Measurements from ENCODE around the gene TKT. TPM values are rescaled to one million over a fixed set of nuclear protein-coding genes. Genes with fewer than 3 reads are reported as not detected.
"Not testable (repeated sequence)": the region's sequence is repeated elsewhere in the genome, so short reads cannot be mapped to it uniquely, and the experiment has no call there.

TKT gene, protein sequence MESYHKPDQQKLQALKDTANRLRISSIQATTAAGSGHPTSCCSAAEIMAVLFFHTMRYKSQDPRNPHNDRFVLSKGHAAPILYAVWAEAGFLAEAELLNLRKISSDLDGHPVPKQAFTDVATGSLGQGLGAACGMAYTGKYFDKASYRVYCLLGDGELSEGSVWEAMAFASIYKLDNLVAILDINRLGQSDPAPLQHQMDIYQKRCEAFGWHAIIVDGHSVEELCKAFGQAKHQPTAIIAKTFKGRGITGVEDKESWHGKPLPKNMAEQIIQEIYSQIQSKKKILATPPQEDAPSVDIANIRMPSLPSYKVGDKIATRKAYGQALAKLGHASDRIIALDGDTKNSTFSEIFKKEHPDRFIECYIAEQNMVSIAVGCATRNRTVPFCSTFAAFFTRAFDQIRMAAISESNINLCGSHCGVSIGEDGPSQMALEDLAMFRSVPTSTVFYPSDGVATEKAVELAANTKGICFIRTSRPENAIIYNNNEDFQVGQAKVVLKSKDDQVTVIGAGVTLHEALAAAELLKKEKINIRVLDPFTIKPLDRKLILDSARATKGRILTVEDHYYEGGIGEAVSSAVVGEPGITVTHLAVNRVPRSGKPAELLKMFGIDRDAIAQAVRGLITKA
- total RNA-seq, result 41.6 TPM
- long read RNA-seq, transcript TKT-208 (14 exons, 3,010 nt), result major isoform, 38 of 75 reads
- long read RNA-seq, partial matches to known transcripts, result 20 of 75 reads
- long read RNA-seq, other reads (novel, unspliced or antisense), result 16 of 75 reads

GRCh38 chr3:53255775-53256703, at the start of gene TKT:
TSS of gene TKT (minus strand) at chr3:53256022. CDS start at chr3:53255942, 80 bp downstream.
- ATAC-seq (peak; percentile 83), DNase-seq (peak; percentile 95)
- intact Hi-C loops (cut with micrococcal nuclease), result no loop called here

DNA sequence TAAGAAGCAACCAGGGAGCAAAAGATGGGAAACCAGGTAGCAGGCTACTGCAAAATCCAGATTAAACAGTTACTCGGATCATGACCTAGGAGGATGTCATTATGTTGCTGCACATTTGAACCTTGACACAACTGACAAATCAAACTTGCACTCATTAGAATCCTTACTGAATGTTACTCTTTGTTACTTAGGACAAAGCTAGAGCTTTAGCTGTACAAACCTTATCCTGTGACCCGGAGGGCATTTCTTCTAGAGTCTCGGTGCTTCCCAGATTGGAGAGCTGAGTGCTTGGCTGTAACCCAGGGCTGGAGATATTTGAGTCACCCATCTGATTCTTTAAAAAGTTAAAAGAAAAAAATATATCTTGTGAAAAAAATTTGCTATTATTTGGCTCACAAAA, 48.1 kb upstream of the TKT start:
- intact Hi-C loops (cut with micrococcal nuclease), result loop anchor here (5.0 kb wide), 1 partner anchor 403 kb away; no protein-coding TSS in a partner anchor
- peak; percentile 60 for ATAC-seq

GRCh38 chr3:53303549-53303948, 47.7 kb upstream of the TKT start:
- intact Hi-C loops (cut with micrococcal nuclease), result loop anchor here (5.0 kb wide), 1 partner anchor 404 kb away; no protein-coding TSS in a partner anchor
- ATAC-seq (peak; percentile 88), DNase-seq (peak; percentile 50)

More for the DNA sequence above, 48.1 kb upstream of the TKT start:
- DNase-seq, result no peak

DNA sequence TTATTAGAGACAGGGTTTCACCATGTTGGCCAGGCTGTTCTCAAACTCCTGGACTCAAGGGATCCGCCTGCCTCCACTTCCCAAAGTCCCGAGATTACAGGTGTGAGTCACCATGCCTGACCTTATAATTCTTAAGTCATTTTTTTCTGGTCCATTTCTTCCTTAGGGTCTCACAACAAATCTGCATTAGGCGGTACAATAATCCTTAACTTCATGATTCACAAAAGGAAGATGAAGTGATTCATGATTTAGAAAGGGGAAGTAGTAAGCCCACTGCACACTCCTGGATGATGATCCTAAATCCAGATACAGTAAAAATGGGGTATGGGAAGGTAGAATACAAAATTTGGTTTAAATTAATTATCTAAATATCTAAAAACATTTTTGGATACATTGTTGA, 45.0 kb upstream of the TKT start:
- ATAC-seq (no peak), DNase-seq (no peak)
- intact Hi-C loops (cut with micrococcal nuclease), result loop anchor here (5.0 kb wide), 1 partner anchor 406 kb away; no protein-coding TSS in a partner anchor

- not testable (repeated sequence) for DNase-seq
- intact Hi-C loops (cut with micrococcal nuclease), result loop anchor here (5.0 kb wide), 1 partner anchor 408 kb away; no protein-coding TSS in a partner anchor
- ATAC-seq, result peak; percentile 54
These were observed 43.8 kb upstream of the TKT start for GRCh38 chr3:53299611-53300023.

- DNase-seq, result no peak
- intact Hi-C loops (cut with micrococcal nuclease), result no loop called here
- no peak for ATAC-seq
These were observed 39.6 kb upstream of the TKT start for GRCh38 chr3:53295410-53295809.

DNA sequence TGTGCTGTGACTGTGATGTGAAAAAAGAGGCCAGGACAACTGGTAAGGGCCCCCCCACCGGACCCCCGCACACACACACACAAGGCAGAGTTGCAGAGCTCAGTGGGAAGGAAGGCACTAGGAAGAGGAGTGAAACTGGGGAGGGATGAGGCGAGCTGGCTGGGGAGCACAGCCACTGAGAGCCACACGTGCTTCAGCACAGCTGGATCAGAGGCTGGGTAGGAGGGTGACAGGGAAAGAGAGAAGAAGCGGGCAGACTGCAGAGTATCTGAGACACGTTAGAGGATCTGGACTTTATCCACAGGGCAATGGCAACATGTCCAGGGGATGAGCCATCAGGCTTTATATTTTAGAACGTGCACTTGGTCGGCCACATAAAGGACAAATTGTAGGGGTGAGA, 38.0 kb upstream of the TKT start:
- DNase-seq, result no peak
- intact Hi-C loops (cut with micrococcal nuclease), result no loop called here
- peak; percentile 64 for ATAC-seq

DNA sequence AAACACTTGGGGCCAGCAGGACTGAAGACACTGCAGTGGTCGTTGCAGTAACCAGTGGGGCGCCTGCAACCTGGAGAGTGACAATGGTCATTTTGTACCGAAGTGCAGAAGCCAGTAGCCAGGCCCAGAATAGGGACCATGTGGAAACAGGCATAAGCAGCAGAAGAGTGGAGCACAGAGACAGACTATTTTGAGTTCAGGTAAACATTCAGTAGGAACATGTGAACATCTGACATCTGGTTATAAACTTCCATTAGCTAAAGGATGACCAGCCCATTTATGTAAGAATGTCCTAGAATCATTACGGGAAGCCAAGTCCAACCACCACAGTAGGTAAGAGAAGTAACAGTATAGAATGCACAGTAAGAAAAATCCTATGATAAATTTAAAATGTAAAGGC, 32.4 kb upstream of the TKT start:
- intact Hi-C loops (cut with micrococcal nuclease), result no loop called here
- ATAC-seq (no peak), DNase-seq (no peak)

GRCh38 chr3:53287131-53287629, 31.4 kb upstream of the TKT start:
- intact Hi-C loops (cut with micrococcal nuclease), result no loop called here
- DNase-seq (no peak), ATAC-seq (no peak)

DNA sequence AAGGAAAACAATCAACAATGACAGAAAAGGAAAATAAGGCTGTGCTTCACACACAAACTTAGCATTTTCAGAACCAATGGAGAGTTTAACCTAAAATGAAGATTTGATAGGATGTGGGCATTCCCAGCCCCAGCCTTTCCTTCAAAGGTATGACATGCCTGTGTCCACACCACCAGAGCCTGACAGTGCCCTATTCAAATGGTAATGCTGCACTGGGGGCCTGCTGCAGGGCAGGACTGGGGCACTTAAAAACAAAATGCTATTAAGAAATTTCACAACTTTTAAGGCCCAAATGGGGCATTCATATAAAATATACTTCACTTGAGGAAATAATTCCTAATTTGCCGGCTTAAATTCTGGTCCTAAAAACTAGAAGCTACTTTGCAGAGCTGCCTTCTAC, 30.9 kb upstream of the TKT start:
- no peak for DNase-seq
- intact Hi-C loops (cut with micrococcal nuclease), result no loop called here
- ATAC-seq, result no peak

- intact Hi-C loops (cut with micrococcal nuclease), result no loop called here
- no peak for DNase-seq
- no peak for ATAC-seq
These were observed 26.8 kb upstream of the TKT start for GRCh38 chr3:53282581-53282980.

GRCh38 chr3:53278667-53279066, 22.8 kb upstream of the TKT start:
- no peak for DNase-seq
- no peak for ATAC-seq
- intact Hi-C loops (cut with micrococcal nuclease), result no loop called here

DNA sequence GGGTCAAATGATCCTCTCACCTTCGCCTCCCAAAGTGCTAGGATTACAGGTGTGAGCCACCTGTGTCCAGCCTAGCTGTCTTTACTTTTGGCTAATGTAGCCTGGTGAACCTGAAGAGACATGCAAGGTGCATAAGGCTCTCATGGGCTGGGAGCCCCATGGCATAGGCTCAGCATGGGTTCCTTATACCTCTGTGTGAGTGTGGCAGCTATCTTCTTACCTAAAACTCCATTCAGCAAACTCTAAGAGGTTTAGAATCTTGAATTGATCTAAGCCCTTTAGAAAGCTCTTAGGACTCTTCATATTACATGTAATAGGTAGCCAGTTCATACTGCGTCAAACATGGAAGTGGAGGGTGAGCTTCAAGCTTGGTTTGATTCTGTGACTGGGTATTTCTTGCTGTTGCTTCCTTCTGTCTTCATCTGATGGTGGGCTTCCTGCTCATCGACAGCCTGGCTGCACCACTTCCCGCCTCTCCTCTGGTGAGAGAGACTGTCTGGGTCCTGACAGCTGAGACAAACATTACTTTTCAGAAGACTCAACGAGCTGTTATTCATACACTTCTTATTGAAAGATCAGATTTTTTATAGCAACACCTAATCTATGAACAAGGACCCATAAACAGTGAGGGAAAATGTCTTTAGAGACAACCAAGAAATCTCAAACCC, 19.2 kb upstream of the TKT start:
- DNase-seq (no peak), ATAC-seq (no peak)
- intact Hi-C loops (cut with micrococcal nuclease), result no loop called here

GRCh38 chr3:53273146-53273670, 17.4 kb upstream of the TKT start:
- intact Hi-C loops (cut with micrococcal nuclease), result no loop called here
- ATAC-seq (no peak), DNase-seq (no peak)

DNA sequence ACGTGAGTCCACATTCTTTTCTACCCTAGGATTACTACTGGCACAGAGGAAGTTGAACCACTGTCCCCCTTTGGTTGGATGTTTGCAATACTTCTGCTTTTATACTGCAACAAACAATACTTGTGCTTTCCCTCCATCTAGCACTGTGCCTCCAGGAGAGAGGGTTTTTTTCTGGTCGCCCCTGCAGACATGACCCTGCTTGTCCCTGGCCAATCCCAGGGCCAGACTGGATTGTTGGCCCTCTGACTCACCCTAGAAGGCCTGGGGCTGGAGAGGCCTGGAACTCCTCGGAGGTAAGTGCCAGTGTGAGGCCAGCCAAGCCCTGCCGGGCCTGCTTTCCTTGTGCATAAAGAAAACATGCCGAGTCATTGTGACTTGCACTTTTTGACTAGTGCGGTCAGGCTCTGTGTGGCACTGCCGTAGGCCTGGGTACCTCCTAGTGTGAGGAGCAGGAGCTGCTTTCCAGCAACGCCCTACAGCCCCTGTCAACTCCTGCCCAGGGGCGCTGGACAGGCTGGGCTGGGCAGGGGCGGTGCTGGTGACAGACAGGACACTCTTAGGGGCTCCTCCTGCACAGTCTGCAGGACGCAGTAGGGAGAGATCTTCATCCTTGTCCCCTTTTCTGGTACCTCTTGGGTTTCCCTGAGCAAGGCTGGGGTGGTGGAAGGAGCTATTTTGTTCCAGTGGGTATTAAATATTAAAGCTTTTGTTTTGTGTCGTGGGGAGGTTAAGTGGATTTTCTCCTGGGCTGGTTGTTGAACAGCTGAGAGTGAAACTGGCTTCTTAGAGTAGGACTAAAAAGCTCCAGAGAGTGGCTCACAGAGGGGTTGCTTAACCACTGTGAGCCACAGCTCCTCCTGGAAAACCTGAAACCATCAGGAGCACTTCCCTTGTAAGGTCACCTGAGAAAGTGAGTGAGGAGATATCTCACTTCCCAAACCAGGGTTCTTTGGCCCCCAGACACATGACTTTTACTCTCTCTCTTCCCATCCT, 14.4 kb upstream of the TKT start:
- DNase-seq (peak; percentile 89), ATAC-seq (peak; percentile 93)
- intact Hi-C loops (cut with micrococcal nuclease), result no loop called here

GRCh38 chr3:53269193-53269592, 13.4 kb upstream of the TKT start:
- intact Hi-C loops (cut with micrococcal nuclease); ATAC-seq; DNase-seq: not testable (repeated sequence)

- intact Hi-C loops (cut with micrococcal nuclease), result no loop called here
- no peak for DNase-seq
- no peak for ATAC-seq
These were observed 11.9 kb upstream of the TKT start for GRCh38 chr3:53267766-53268165.
